ENCODE results near the gene BCAS1.

Gene BCAS1

DNA sequence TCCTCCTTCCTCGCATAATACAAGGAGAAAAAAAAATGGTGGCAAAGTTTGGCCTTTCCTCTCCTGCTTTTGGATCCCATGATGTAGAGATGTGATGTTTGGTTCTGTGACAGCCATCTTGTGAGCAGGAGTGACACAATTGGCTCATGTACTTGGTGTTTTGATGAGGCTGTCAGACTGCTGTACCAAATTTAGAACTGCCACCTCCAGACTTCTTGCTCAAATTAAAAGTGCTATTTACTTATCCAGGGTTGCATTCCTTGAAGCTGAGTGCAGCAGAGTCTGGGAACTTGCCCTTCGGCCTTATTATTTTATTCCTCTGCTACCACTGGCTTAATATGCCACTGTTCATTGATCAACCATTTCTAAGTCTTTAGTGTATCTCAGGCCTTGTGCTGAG, 21.9 kb downstream of the BCAS1 start:
- no peak overlapping the region for H2AFZ ChIP-seq (ENCODE audit: insufficient read depth, low read length, poor library complexity)
- no peak overlapping the region for H2BK12ac ChIP-seq (ENCODE audit: low read length)
- no peak overlapping the region for H2BK120ac ChIP-seq (ENCODE audit: insufficient read depth, low read length, poor library complexity)
- no peaks in the 10 kb centered on the region for H3K4me1 ChIP-seq (ENCODE audit: control insufficient read depth in 1 of 2, insufficient read depth in 2 of 2, low read length in 2 of 2)
- no peak overlapping the region for H4K8ac ChIP-seq (ENCODE audit: low read depth, low read length)
- H3K27me3 ChIP-seq (ENCODE audit: insufficient read depth, low read length) = no peaks in the 10 kb centered on the region
- H3K18ac ChIP-seq (ENCODE audit: low read length) = no peak overlapping the region
- H4K12ac ChIP-seq (ENCODE audit: low read depth, low read length) = no peak overlapping the region
- no peaks in the 10 kb centered on the region for H3K36me3 ChIP-seq (ENCODE audit: control insufficient read depth in 1 of 2, insufficient read depth in 2 of 2, low read length in 2 of 2)
- no peak overlapping the region for H3K4me3 ChIP-seq (ENCODE audit: low read depth, low read length)
- no peak overlapping the region for H3K27ac ChIP-seq (ENCODE audit: low read depth, low read length)
- H2BK5ac ChIP-seq (ENCODE audit: low read depth, low read length, poor library complexity) = no peak overlapping the region
- no peaks in the 10 kb centered on the region for H3K9me3 ChIP-seq (ENCODE audit: insufficient read depth, low read depth, low read length)
- no peak for DNase-seq
- no peak overlapping the region for H3K23ac ChIP-seq (ENCODE audit: low read length)
- H3K4ac ChIP-seq (ENCODE audit: low read depth, low read length) = no peak overlapping the region
- H4K91ac ChIP-seq (ENCODE audit: low read depth, low read length) = no peak overlapping the region
- no peak overlapping the region for H3K4me2 ChIP-seq (ENCODE audit: low read length)
- no peak overlapping the region for H2AK5ac ChIP-seq (ENCODE audit: low read length)
- H3K9ac ChIP-seq (ENCODE audit: low read length) = no peak overlapping the region
- no CpG with 5 or more reads among the region's 2 CpGs for WGBS (ENCODE audit: extremely low coverage, insufficient coverage, insufficient read length)
- H3K14ac ChIP-seq (ENCODE audit: low read length) = no peak overlapping the region
- no peaks in the 10 kb centered on the region for H3K79me1 ChIP-seq (ENCODE audit: low read length)
- no peaks in the 10 kb centered on the region for H3K79me2 ChIP-seq (ENCODE audit: control insufficient read depth, insufficient read depth, low read length, poor library complexity)

DNA sequence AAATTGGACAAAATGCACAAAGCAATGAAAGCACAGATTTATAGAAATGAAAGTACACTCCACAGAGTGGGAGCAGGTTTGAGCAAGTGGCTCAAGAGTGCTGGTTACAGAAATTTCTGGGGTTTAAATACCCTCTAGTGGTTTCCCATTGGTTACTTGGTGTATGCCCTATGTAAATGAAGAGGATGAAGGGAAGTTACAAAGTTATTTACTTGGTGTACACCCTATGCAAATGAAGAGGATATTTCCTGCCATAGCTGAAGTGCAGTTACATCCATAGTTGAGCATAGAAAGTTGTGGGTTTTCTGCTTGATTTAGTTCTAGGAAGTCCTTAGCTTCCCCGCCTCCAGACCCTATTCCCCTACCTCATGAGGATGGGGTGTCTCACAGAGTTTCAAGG, 22.7 kb downstream of the BCAS1 start:
- Histone ChIP-seq H3K27me3 (ENCODE audit: insufficient read depth, low read length) (no peaks in the 10 kb centered on the region), H3K9me3 (ENCODE audit: insufficient read depth, low read depth, low read length) (no peaks in the 10 kb centered on the region), H3K36me3 (ENCODE audit: control insufficient read depth in 1 of 2, insufficient read depth in 2 of 2, low read length in 2 of 2) (no peaks in the 10 kb centered on the region), H4K12ac (ENCODE audit: low read depth, low read length) (no peak overlapping the region), H2BK5ac (ENCODE audit: low read depth, low read length, poor library complexity) (no peak overlapping the region), H3K79me1 (ENCODE audit: low read length) (no peaks in the 10 kb centered on the region), H2AK5ac (ENCODE audit: low read length) (no peak overlapping the region), H2AFZ (ENCODE audit: insufficient read depth, low read length, poor library complexity) (no peak overlapping the region), H3K27ac (ENCODE audit: low read depth, low read length) (no peak overlapping the region), H3K4me2 (ENCODE audit: low read length) (no peak overlapping the region), H4K91ac (ENCODE audit: low read depth, low read length) (no peak overlapping the region), H3K4ac (ENCODE audit: low read depth, low read length) (no peak overlapping the region), H3K23ac (ENCODE audit: low read length) (no peak overlapping the region), H2BK12ac (ENCODE audit: low read length) (no peak overlapping the region), H3K4me1 (ENCODE audit: control insufficient read depth in 1 of 2, insufficient read depth in 2 of 2, low read length in 2 of 2) (peaks cover 0 to under 1% of the 10 kb centered on the region in 2 experiments), H3K4me3 (ENCODE audit: low read depth, low read length) (no peak overlapping the region), H4K8ac (ENCODE audit: low read depth, low read length) (no peak overlapping the region), H2BK120ac (ENCODE audit: insufficient read depth, low read length, poor library complexity) (no peak overlapping the region), H3K18ac (ENCODE audit: low read length) (no peak overlapping the region), H3K14ac (ENCODE audit: low read length) (no peak overlapping the region), H3K79me2 (ENCODE audit: control insufficient read depth, insufficient read depth, low read length, poor library complexity) (no peaks in the 10 kb centered on the region), H3K9ac (ENCODE audit: low read length) (no peak overlapping the region)
- WGBS (ENCODE audit: extremely low coverage, insufficient coverage, insufficient read length) = no CpG with 5 or more reads among the region's 1 CpG
- no peak for DNase-seq

DNA sequence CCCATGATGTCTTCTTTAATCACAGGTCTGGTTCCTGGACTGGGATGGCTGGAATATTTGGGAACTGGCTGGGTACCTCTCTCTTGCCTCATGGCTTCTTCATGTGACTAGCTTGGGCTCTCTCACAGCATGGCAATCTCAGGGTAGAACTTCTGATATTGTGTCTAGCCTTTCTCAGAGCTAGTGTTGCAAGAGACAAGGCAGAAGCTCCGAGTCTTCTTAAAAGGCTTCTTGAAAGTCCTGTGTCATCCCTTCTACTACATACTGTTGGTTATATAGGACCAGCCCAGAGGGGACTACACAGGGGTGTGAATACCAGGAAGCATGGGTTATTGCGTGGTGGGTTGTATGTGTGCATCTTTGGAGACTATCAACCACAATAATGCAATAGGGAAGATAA, 23.3 kb downstream of the BCAS1 start:
- H3K18ac ChIP-seq (ENCODE audit: low read length) = no peak overlapping the region
- no peak overlapping the region for H3K14ac ChIP-seq (ENCODE audit: low read length)
- H3K9me3 ChIP-seq (ENCODE audit: insufficient read depth, low read depth, low read length) = no peaks in the 10 kb centered on the region
- H3K23ac ChIP-seq (ENCODE audit: low read length) = no peak overlapping the region
- no peak overlapping the region for H3K27ac ChIP-seq (ENCODE audit: low read depth, low read length)
- no peaks in the 10 kb centered on the region for H3K27me3 ChIP-seq (ENCODE audit: insufficient read depth, low read length)
- no CpG with 5 or more reads among the region's 2 CpGs for WGBS (ENCODE audit: extremely low coverage, insufficient coverage, insufficient read length)
- no peak overlapping the region for H3K4me2 ChIP-seq (ENCODE audit: low read length)
- no peaks in the 10 kb centered on the region for H3K79me2 ChIP-seq (ENCODE audit: control insufficient read depth, insufficient read depth, low read length, poor library complexity)
- no peak overlapping the region for H2AFZ ChIP-seq (ENCODE audit: insufficient read depth, low read length, poor library complexity)
- H3K4me3 ChIP-seq (ENCODE audit: low read depth, low read length) = no peak overlapping the region
- H2BK12ac ChIP-seq (ENCODE audit: low read length) = no peak overlapping the region
- H3K36me3 ChIP-seq (ENCODE audit: control insufficient read depth in 1 of 2, insufficient read depth in 2 of 2, low read length in 2 of 2) = no peaks in the 10 kb centered on the region
- H3K9ac ChIP-seq (ENCODE audit: low read length) = no peak overlapping the region
- H2BK120ac ChIP-seq (ENCODE audit: insufficient read depth, low read length, poor library complexity) = no peak overlapping the region
- no peaks in the 10 kb centered on the region for H3K79me1 ChIP-seq (ENCODE audit: low read length)
- peaks cover 0 to 2% of the 10 kb centered on the region in 2 experiments for H3K4me1 ChIP-seq (ENCODE audit: control insufficient read depth in 1 of 2, insufficient read depth in 2 of 2, low read length in 2 of 2)
- no peak overlapping the region for H2AK5ac ChIP-seq (ENCODE audit: low read length)
- no peak overlapping the region for H4K91ac ChIP-seq (ENCODE audit: low read depth, low read length)
- H4K12ac ChIP-seq (ENCODE audit: low read depth, low read length) = no peak overlapping the region
- DNase-seq = no peak
- H2BK5ac ChIP-seq (ENCODE audit: low read depth, low read length, poor library complexity) = no peak overlapping the region
- H4K8ac ChIP-seq (ENCODE audit: low read depth, low read length) = no peak overlapping the region
- no peak overlapping the region for H3K4ac ChIP-seq (ENCODE audit: low read depth, low read length)

DNA sequence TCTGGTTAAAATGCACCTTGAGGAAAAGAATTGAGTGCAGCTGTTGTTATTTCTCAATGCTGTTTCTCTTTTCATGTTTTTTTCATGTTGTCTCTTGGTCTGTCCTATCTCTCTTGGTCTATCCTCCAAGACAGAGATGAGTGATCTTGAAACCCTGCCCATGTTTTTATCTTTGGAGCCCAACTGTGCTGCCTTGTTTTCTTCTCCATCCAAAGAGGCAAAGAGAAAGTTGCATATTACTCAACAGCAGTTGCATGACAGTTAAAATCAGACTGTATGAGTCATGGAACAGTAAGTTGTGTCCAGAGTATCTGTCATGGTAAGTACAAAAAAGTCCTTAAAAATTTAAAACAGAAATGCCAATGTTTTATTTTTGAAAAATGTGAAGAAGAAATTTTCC, 26.2 kb downstream of the BCAS1 start:
- no peak overlapping the region for H3K23ac ChIP-seq (ENCODE audit: low read length)
- H3K9ac ChIP-seq (ENCODE audit: low read length) = no peak overlapping the region
- no peaks in the 10 kb centered on the region for H3K36me3 ChIP-seq (ENCODE audit: control insufficient read depth in 1 of 2, insufficient read depth in 2 of 2, low read length in 2 of 2)
- no peak overlapping the region for H3K4ac ChIP-seq (ENCODE audit: low read depth, low read length)
- no peak overlapping the region for H2AK5ac ChIP-seq (ENCODE audit: low read length)
- DNase-seq = peak in 1 of 2 donors; percentile 56
- H4K12ac ChIP-seq (ENCODE audit: low read depth, low read length) = no peak overlapping the region
- peaks cover 0 to 2% of the 10 kb centered on the region in 2 experiments for H3K4me1 ChIP-seq (ENCODE audit: control insufficient read depth in 1 of 2, insufficient read depth in 2 of 2, low read length in 2 of 2)
- H3K79me2 ChIP-seq (ENCODE audit: control insufficient read depth, insufficient read depth, low read length, poor library complexity) = no peaks in the 10 kb centered on the region
- no peak overlapping the region for H3K14ac ChIP-seq (ENCODE audit: low read length)
- H3K27me3 ChIP-seq (ENCODE audit: insufficient read depth, low read length) = no peaks in the 10 kb centered on the region
- no peak overlapping the region for H2BK5ac ChIP-seq (ENCODE audit: low read depth, low read length, poor library complexity)
- H3K4me2 ChIP-seq (ENCODE audit: low read length) = no peak overlapping the region
- H4K8ac ChIP-seq (ENCODE audit: low read depth, low read length) = no peak overlapping the region
- H3K4me3 ChIP-seq (ENCODE audit: low read depth, low read length) = no peak overlapping the region
- H3K18ac ChIP-seq (ENCODE audit: low read length) = no peak overlapping the region
- no peak overlapping the region for H2BK12ac ChIP-seq (ENCODE audit: low read length)
- H4K91ac ChIP-seq (ENCODE audit: low read depth, low read length) = no peak overlapping the region
- H3K79me1 ChIP-seq (ENCODE audit: low read length) = no peaks in the 10 kb centered on the region
- no peak overlapping the region for H3K27ac ChIP-seq (ENCODE audit: low read depth, low read length)
- H2AFZ ChIP-seq (ENCODE audit: insufficient read depth, low read length, poor library complexity) = no peak overlapping the region
- no peak overlapping the region for H2BK120ac ChIP-seq (ENCODE audit: insufficient read depth, low read length, poor library complexity)
- no peaks in the 10 kb centered on the region for H3K9me3 ChIP-seq (ENCODE audit: insufficient read depth, low read depth, low read length)

Data from trophoblast cell (in vitro differentiated cells and primary cell).